Caco-2 (cell line): Measurements from ENCODE around the gene RNF217. TPM values are rescaled to one million over a fixed set of nuclear protein-coding genes. Genes with fewer than 3 reads are reported as not detected.

Experiments
- BruUV-seq: library from RNA; stranded (reverse); fragments of 400-500 nt; replicated peaks from 2 replicates; lab custom pipeline; 2021; lab: Mats Ljungman, UMichigan
- CTCF ChIA-PET: fragments of 300-600 bp; sonication (Branson Sonifier 250); formaldehyde crosslinking; loops from one replicate; lab custom pipeline; 2022; ENCODE audit warnings: antibody characterized with exemption; lab: Charles Lee
- POLR2A ChIA-PET: fragments of 300-600 bp; sonication (Branson Sonifier 250); formaldehyde crosslinking; loops from one replicate; lab custom pipeline; 2022; ENCODE audit warnings: antibody characterized with exemption; lab: Charles Lee
- DNase-seq, 2 experiments: peaks; one replicate each; pipeline versions ENCODE4 v3.0.0 to v3.0.0-alpha.2; 2020 to 2022
- H3K27me3 ChIP-seq: replicated peaks from 2 replicates; pipeline ENCODE4 v1.6.0; 2011; ENCODE audit warnings: low read length; ENCODE audit not compliant: control insufficient read depth, insufficient read depth
- H3K36me3 ChIP-seq: 2 replicates; pipeline ENCODE4 v1.5.1; 2011; ENCODE audit warnings: low read length; ENCODE audit not compliant: control insufficient read depth, insufficient read depth
- H3K4me1 ChIP-seq: fragments of 250-450 bp; sonication (Bioruptor Pico); 2 replicates; pipeline ENCODE4 v1.5.1; 2020; ENCODE audit warnings: mild to moderate bottlenecking
- H3K4me3 ChIP-seq: 2 replicates; pipeline ENCODE4 v1.5.1; 2011; ENCODE audit warnings: low read depth, mild to moderate bottlenecking, control low read depth, low read length
- H3K9me3 ChIP-seq: fragments of 250-450 bp; sonication (Bioruptor Pico); 2 replicates; pipeline ENCODE4 v1.5.1; 2020; ENCODE audit warnings: mild to moderate bottlenecking, moderate library complexity
- H3K27ac Mint-ChIP-seq: one replicate; pipeline ENCODE4 v1.8.0; 2022; ENCODE audit warnings: mixed read lengths; ENCODE audit not compliant: unreplicated experiment
- H3K27me3 Mint-ChIP-seq: one replicate; pipeline ENCODE4 v1.8.0; 2022; ENCODE audit warnings: mixed read lengths; ENCODE audit not compliant: insufficient read depth, unreplicated experiment
- H3K36me3 Mint-ChIP-seq: one replicate; pipeline ENCODE4 v1.8.0; 2022; ENCODE audit warnings: mild to moderate bottlenecking, mixed read lengths; ENCODE audit not compliant: insufficient read depth, unreplicated experiment
- H3K4me1 Mint-ChIP-seq: one replicate; pipeline ENCODE4 v1.8.0; 2022; ENCODE audit warnings: low read depth, mixed read lengths; ENCODE audit not compliant: unreplicated experiment
- H3K4me3 Mint-ChIP-seq: one replicate; pipeline ENCODE4 v1.8.0; 2022; ENCODE audit warnings: mild to moderate bottlenecking, moderate library complexity, mixed read lengths; ENCODE audit not compliant: unreplicated experiment
- H3K9me3 Mint-ChIP-seq: one replicate; pipeline ENCODE4 v1.8.0; 2022; ENCODE audit warnings: mixed read lengths; ENCODE audit not compliant: unreplicated experiment
- CTCF ChIP-seq, 2 experiments: fragments of 200-600 bp in 1 of 2; IDR thresholded peaks; 1 replicate in 1 of 2; 2 replicates in 1 of 2; pipeline versions ENCODE4 v1.5.1 to v1.8.0; 2011 to 2022; ENCODE audit warnings: antibody characterized with exemption in 1 of 2, control low read depth in 1 of 2, inconsistent platforms in 1 of 2, low read depth in 1 of 2, low read length in 1 of 2, mild to moderate bottlenecking in 1 of 2, moderate library complexity in 1 of 2; ENCODE audit not compliant: insufficient read depth in 1 of 2, severe bottlenecking in 1 of 2, unreplicated experiment in 1 of 2
- intact Hi-C: fragments of 100-400 bp; cut with micrococcal nuclease; formaldehyde crosslinking; loops from one replicate; pipeline ENCODE4 v1.10.0; 2022; ENCODE audit not compliant: unreplicated experiment
- total RNA-seq: library from RNA; stranded (reverse); gene quantifications from 2 replicates; pipeline ENCODE4 v1.2.3, GENCODE V29; 2022

The RNF217 gene
- total RNA-seq, 1 experiment from 2014 or later, result 0.09 TPM

DNA sequence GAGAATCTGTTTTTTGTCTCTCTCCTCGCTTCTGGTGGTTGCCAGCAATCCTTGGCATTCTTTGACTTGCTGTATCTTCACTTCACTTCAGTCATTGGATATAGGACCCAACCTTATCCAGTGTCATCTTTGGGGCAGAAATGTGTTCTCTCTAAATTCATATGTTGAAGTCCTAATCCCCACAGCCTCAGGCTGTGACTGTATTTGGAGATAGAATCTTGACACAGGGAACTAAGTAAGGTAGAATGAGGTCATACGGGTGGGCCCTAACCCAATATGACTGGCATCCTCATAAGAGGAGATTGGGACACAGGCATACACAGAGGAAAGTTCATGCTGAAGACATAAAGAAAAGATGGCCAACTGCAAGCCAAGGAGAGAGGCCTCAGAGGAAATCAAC, 139.4 kb downstream of the RNF217 start:
- Mint-ChIP-seq H3K4me1 (no peaks in the 10 kb centered on the region), H3K36me3 (no peaks in the 10 kb centered on the region), H3K27me3 (peaks cover 12% of the 10 kb centered on the region), H3K27ac (no peak overlapping the region), H3K9me3 (no peaks in the 10 kb centered on the region), H3K4me3 (no peak overlapping the region)
- no peak for TF ChIP-seq CTCF (IDR thresholded peaks at IDR 0.05; ENCODE audit: insufficient read depth in 1 of 2, low read depth in 1 of 2, low read length in 1 of 2, severe bottlenecking in 1 of 2, unreplicated experiment in 1 of 2)
- intact Hi-C loops, result no loop called here
- no peak for DNase-seq
- ChIA-PET POLR2A (no interaction called here), CTCF (no interaction called here)
- BruUV-seq, result no TSS peak
- Histone ChIP-seq H3K27me3 (no peaks in the 10 kb centered on the region), H3K9me3 (0 out of 2 replicates have a peak, but pooled peaks cover 4% of the 10 kb centered on the region), H3K4me1 (peaks cover 15% of the 10 kb centered on the region), H3K36me3 (no peaks in the 10 kb centered on the region), H3K4me3 (no peak overlapping the region)

DNA sequence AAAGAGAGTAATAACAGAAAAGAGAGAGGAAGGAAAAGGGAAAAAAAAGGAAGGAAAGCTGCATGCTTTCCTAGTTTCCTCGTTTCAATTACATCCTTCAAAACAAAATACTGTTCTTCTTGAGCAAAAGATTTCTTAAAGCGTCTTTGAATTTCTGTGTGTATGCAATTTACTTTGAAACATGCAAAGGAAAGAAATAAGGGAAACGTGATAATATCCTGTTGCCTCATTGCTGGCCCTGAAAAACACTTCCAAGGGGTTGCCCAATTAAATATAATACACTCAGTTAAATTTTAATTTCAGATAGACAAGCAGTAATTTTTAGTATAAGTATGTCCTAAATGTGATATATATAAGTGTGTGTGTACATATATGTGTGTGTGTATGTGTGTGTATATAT, 140.2 kb downstream of the RNF217 start:
- Histone ChIP-seq H3K9me3 (0 out of 2 replicates have a peak, but pooled peaks cover 4% of the 10 kb centered on the region), H3K36me3 (no peaks in the 10 kb centered on the region), H3K4me3 (no peak overlapping the region), H3K27me3 (no peaks in the 10 kb centered on the region), H3K4me1 (peaks cover 15% of the 10 kb centered on the region)
- BruUV-seq, result no TSS peak
- ChIA-PET CTCF (no interaction called here), POLR2A (interaction anchor here (0.5 kb wide), 1 partner anchor 199 kb away, joined by 4 read pairs; the partner anchor contains the start of gene HDDC2)
- peaks cover 8% of the 10 kb centered on the region for H3K27me3 Mint-ChIP-seq
- no peaks in the 10 kb centered on the region for H3K4me1 Mint-ChIP-seq
- no peak overlapping the region for H3K27ac Mint-ChIP-seq
- H3K4me3 Mint-ChIP-seq, result no peak overlapping the region
- no peak for TF ChIP-seq CTCF (IDR thresholded peaks at IDR 0.05; ENCODE audit: insufficient read depth in 1 of 2, low read depth in 1 of 2, low read length in 1 of 2, severe bottlenecking in 1 of 2, unreplicated experiment in 1 of 2)
- DNase-seq, result no peak
- no peaks in the 10 kb centered on the region for H3K36me3 Mint-ChIP-seq
- H3K9me3 Mint-ChIP-seq, result no peaks in the 10 kb centered on the region
- intact Hi-C loops, result no loop called here

DNA sequence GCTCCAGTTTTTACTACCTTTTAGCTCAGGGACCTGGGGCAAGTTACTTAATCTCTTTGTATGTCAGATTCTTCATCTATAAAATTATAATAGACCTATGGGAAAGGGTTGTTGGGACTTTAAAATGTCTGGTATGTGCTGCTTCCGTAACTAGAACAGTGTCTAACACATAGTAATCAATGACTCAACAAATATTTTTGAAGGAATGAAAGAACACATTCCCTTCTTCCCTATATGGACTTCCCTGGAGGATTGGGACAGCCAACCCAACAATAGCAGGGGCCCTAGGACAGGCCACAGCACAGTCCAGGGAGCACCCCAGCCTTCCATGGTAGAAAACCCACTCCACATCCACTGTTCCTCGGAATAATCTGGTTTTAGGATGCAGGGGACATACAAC, 140.7 kb downstream of the RNF217 start:
- DNase-seq, result no peak
- 0 out of 2 replicates have a peak, but pooled peaks cover 4% of the 10 kb centered on the region for H3K9me3 ChIP-seq
- no TSS peak for BruUV-seq
- no peaks in the 10 kb centered on the region for H3K4me1 Mint-ChIP-seq
- peaks cover 15% of the 10 kb centered on the region for H3K4me1 ChIP-seq
- TF ChIP-seq CTCF (IDR thresholded peaks at IDR 0.05; ENCODE audit: insufficient read depth in 1 of 2, low read depth in 1 of 2, low read length in 1 of 2, severe bottlenecking in 1 of 2, unreplicated experiment in 1 of 2), result no peak
- no peak overlapping the region for H3K4me3 ChIP-seq
- no peaks in the 10 kb centered on the region for H3K36me3 Mint-ChIP-seq
- H3K9me3 Mint-ChIP-seq, result no peaks in the 10 kb centered on the region
- H3K27ac Mint-ChIP-seq, result no peak overlapping the region
- CTCF ChIA-PET, result no interaction called here
- POLR2A ChIA-PET, result interaction anchor here (0.5 kb wide), 1 partner anchor 199 kb away, joined by 4 read pairs; the partner anchor contains the start of gene HDDC2
- H3K36me3 ChIP-seq, result no peaks in the 10 kb centered on the region
- intact Hi-C loops, result no loop called here
- no peak overlapping the region for H3K4me3 Mint-ChIP-seq
- H3K27me3 Mint-ChIP-seq, result peaks cover 8% of the 10 kb centered on the region
- H3K27me3 ChIP-seq, result no peaks in the 10 kb centered on the region
